ENCODE data around the gene DNAJC11.
"Not testable (repeated sequence)": the region's sequence is repeated elsewhere in the genome, so short reads cannot be mapped to it uniquely, and the experiment has no call there.

Gene DNAJC11

DNA sequence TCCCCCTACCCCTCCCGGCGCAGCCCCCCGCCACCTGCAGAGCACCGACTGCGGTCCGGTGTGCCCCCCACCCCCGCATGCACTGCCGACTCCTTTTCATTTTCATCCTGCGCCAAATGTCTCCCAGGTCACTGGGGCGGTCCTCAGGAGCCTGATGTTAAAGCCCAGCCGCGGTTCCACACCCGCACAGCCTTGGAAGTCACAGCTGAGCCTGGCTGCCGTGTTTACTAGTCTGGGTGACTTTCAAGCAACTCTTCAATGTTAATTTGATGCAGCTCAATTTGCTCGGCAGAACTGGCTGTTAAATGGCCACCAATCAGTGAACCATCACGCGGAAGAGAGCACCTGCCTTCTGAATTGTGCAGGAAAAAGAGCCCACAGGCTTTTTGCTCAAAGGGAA is 49.7 kb downstream of the DNAJC11 start:
- no peak for DNase-seq

DNA sequence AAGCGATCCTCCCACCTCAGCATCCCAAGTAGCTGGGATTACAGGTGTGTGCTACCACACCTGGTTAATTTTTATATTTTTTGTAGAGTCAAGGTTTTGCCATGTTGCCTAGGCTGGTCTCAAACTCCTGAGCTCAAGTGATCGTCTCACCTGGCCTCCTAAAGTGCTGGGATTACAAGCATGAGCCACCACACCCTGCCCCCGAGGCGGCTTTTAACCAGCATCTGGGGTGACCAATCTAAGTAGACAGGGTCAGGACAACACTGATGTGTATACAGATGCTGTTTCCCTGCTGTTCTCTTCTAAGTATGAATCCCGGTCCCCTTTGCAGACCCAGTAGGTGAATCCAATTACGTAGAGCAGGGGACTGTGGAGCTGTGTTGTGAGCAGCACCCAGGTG is 53.1 kb downstream of the DNAJC11 start:
- no peak for DNase-seq

GRCh38 chr1:6646499-6647148 is 55.0 kb downstream of the DNAJC11 start:
- DNase-seq, result no peak

DNA sequence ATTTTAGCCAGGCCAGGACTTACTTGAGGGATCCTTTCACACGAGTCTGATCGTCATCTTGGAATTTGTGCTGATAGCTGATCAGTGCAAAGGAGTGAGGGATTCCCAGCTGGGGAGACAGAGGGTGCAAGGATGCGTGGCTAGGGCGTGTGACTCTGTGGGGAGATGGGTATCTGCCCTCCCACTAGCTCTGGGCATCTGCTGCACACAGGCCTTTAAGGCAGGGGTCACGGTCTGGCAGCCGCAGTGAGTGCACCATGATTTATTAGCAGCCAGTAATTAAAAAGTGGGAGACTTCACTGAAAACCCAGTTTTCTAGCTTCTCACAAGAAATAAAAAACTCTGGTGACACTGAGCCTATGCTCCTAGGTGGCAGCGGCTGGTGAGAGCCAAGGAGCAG is 56.6 kb downstream of the DNAJC11 start:
- no peak for DNase-seq

GRCh38 chr1:6640867-6641266 is 60.7 kb downstream of the DNAJC11 start:
- DNase-seq, result not testable (repeated sequence)

- DNase-seq, result no peak
Observed at GRCh38 chr1:6638226-6638625, 63.4 kb downstream of the DNAJC11 start.

- no peak for DNase-seq
Observed at GRCh38 chr1:6637770-6638169, 63.8 kb downstream of the DNAJC11 start.

GRCh38 chr1:6636778-6637177 is 64.8 kb downstream of the DNAJC11 start:
- not testable (repeated sequence) for DNase-seq

DNA sequence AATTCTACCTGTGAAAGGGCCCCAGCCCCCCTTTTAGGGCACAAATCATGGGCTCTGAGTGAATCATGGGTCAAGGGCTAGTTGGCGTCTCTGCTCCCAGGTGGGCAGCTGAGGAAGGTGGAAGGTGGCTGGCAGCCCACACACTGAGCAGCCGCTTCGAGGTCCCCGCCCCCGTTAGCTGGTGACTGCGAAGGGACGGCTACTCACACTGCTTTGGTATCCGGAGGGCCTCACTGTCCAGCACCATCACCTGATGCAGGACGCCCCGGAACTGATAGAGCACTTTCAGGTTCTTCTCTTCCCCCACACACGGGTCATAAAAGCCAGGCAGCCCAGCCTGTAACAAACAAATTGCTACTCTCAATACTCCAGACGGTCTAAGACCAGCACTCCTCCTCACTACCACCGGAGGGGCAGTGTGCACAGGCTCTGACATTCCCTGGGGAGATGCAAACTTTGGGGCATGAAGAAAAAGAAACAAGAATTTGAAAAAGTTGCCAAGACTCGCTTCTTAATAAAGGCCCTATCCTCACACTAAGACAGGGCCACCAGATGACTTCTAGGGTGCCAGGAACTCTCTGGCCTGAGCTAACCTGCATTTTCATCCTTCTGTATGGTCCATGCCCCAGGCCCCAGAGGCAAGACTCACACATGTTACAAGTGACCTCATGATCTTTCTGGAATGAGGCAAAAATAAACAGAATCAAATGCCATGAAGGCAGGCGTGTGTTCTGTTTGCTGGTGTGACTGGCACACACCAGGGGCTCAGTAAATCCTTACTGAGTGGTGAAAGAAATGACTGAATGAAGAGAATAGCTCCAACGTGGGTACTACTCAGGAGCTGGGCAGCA is 65.5 kb downstream of the DNAJC11 start:
- DNase-seq, result no peak

DNA sequence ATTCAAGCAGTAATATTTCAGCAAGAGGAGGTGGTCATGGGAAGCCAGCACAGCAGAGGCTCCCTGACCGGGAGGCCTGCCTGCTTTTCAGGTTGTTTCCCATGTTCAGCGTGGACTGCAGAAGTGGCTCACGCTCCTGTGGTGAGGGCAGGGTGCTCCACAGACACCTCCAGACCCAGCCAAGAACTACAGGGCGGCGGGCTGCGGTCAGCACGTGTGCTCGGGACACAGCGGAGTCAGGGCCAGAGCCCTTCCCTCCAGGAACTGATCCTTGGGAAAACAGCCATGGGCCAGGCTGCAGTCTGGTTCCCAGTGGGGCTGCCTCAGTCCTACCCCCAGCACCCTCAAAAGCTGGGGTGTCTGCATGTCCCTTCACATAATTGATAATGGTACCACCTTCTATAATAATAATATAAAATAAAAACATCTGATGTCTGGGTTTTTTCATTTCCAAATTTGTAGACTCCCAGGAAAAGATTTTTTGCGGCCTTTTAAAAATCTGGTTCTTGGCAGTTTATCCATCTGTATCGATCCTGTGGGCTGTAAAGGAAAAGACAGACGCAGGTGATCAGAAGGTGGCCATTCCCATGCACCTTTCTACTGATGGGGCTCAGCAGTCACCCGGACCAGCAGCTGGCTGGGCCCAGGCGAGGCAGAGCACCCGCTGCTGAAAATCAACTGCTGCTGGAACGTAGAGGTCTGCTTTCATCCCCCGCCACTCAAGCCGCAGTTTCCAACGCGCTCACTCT is 66.3 kb downstream of the DNAJC11 start:
- DNase-seq, result no peak

DNA sequence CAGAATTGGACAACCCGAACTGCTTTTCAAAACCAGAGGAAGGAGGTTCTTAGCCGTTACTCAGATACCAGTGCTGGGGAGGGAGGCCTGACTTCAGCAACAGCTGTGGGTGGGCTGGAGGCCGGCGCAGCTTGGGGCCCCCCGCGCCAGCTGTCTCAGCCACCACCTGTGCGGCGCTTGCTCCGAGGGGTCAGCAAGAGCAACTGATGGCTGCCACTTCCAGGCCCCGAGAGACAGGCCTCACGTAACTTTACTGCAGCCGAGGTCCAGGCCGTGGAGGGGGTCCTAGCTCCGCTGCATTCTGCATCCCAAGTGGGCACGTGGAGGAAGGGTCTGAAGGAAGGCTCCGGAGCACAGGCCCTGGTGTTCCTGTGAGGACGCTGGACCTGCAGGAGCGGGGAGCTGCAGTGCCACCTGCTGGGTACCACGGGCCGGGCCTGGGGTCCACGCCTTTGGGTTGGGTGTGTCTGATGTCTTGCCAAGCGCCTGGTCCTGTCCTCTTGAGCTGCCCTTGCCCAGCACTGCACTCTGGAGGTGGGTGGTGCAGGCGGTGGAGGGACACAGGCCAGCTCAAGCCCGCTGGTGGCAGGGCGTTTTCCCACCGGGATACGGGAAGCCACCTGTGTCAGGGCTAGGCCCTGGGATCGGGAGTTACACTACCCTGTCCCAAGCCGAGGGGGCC is 67.1 kb downstream of the DNAJC11 start:
- DNase-seq, result no peak

DNA sequence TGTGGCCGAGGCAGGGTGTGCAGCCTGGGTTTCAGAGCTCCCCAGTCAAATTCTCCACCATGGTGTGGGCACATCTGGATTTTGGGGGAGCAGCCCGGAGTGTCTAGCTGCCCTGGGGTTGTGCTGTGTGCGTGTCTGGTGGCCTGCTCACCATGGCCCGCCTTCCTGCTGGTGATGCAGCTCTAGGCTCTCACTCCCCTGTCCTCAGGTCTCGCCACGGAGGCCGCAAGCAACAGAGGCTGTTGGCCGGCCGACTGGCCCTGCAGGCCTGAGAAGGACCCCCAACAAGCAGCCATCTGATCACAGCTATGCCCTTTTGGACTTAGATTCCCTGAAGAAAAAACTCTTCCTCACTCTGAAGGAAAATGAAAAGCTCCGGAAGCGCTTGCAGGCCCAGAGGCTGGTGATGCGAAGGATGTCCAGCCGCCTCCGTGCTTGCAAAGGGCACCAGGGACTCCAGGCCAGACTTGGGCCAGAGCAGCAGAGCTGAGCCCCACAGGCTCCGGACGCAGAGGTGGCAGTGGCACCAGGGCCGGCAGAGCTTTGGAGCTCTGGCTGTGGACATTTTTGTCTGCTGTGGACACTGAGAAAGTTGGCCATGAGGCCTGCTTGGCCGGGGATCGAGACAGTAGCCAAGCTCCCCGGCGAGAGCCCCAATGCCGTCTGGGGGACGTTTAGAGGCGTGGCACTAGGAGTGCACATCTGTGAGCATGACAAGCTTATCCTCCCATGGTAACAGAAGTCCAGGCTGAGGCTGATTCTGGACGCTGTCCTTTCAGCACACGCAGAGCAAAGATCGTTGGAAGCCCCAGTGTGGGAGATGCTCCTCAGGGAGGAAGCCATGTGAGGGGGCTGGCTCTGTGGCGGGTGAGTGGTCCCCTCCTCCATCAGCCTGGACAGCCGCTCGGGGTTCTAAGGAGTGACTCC is 68.8 kb downstream of the DNAJC11 start:
- DNase-seq, result no peak

- DNase-seq, result no peak
Observed at GRCh38 chr1:6631058-6631457, 70.6 kb downstream of the DNAJC11 start.

DNA sequence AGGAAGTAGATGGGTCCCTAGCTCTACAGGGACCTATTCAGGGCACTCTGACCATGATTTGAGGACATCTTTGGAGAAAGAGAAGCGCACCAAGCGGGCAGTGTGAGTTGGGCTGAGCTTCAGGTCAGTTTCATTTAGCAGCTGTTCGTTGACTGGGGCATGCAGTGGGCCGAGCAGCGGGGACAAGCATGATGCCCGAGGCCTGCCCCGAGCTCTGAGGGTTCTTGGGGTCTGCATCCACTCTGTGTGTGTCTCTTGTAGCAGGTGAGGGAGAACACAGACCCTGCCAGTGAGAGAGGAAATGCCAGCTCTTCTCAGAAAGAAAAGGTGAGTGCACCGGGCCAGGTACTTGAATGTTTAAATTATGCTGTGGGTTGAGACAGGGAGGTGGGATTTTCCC is 71.6 kb downstream of the DNAJC11 start:
- DNase-seq, result no peak

GRCh38 chr1:6628971-6629479 is 72.6 kb downstream of the DNAJC11 start:
- DNase-seq, result no peak

GRCh38 chr1:6627841-6628545 is 73.6 kb downstream of the DNAJC11 start:
- DNase-seq, result no peak

DNA sequence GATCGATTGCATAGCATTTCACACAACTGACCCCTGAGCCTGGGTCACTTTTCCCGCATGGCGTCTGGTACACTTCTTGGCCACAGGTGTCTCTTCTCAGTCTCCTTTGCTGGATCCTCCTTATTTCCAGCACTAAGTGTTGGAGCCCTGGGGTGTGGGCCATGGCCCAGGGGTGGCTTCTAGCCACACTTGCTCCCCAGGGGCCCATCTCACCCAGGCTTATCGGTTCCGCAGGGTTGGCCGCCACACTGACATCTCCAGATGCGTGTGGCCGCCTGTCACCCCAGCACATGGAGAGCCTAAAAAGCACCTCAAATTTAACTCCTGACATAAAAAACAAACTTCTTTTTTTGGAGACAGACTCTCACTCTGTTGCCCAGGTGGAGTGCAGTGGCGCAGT is 74.6 kb downstream of the DNAJC11 start:
- no peak for DNase-seq

GRCh38 chr1:6625584-6626149 is 75.9 kb downstream of the DNAJC11 start:
- no peak for DNase-seq

GRCh38 chr1:6624710-6625583 is 76.7 kb downstream of the DNAJC11 start, which contains the start of gene THAP3:
Gene THAP3 (plus strand): TSS chr1:6624868. CDS start chr1:6625219, 351 bp downstream.
- peak; percentile 83 for DNase-seq

Measured in effector CD8-positive, alpha-beta T cell (primary cell).